Smooth muscle cell (in vitro differentiated cells): Measurements from ENCODE around the gene BID. TPM values are rescaled to one million over a fixed set of nuclear protein-coding genes. Genes with fewer than 3 reads are reported as not detected.
A peak's percentile ranks its signal among the peaks of the same experiment; 100 is the strongest.

ENCODE experiments used
- DNase-seq: peaks from one replicate; lab custom pipeline; 2025; ENCODE audit not compliant: unreplicated experiment; lab: John Stamatoyannopoulos, UW
- H2AFZ ChIP-seq: fragments of 200-600 bp; sonication (generic); 2 replicates; pipeline ENCODE4 v1.6.0; 2016; ENCODE audit warnings: antibody characterized with exemption, low read depth, mild to moderate bottlenecking
- H3F3A ChIP-seq: fragments of 200-600 bp; sonication (generic); 2 replicates; pipeline ENCODE4 v1.6.0; 2017; ENCODE audit warnings: antibody characterized with exemption, low read depth
- H3K27ac ChIP-seq: fragments of 200-600 bp; sonication (generic); 2 replicates; pipeline ENCODE4 v1.5.1; 2016; ENCODE audit warnings: low read depth, mild to moderate bottlenecking
- H3K27me3 ChIP-seq: fragments of 200-600 bp; sonication (generic); 2 replicates; pipeline ENCODE4 v1.6.1; 2016; ENCODE audit warnings: low read depth, mild to moderate bottlenecking
- H3K36me3 ChIP-seq: fragments of 200-600 bp; sonication (generic); 2 replicates; pipeline ENCODE4 v1.5.1; 2016; ENCODE audit warnings: low read depth
- H3K4me1 ChIP-seq: fragments of 200-600 bp; sonication (generic); 2 replicates; pipeline ENCODE4 v1.5.1; 2016; ENCODE audit warnings: low read depth
- H3K4me2 ChIP-seq: fragments of 200-600 bp; sonication (generic); 2 replicates; pipeline ENCODE4 v1.6.0; 2016; ENCODE audit warnings: mild to moderate bottlenecking
- H3K4me3 ChIP-seq: fragments of 200-600 bp; sonication (generic); 2 replicates; pipeline ENCODE4 v1.5.1; 2016; ENCODE audit warnings: mild to moderate bottlenecking
- H3K79me2 ChIP-seq: fragments of 200-600 bp; sonication (generic); 2 replicates; pipeline ENCODE4 v1.6.0; 2016; ENCODE audit warnings: low read depth, mild to moderate bottlenecking
- H3K9ac ChIP-seq: fragments of 200-600 bp; sonication (generic); 2 replicates; pipeline ENCODE4 v1.6.0; 2016; ENCODE audit warnings: low read depth
- H3K9me3 ChIP-seq: fragments of 200-600 bp; sonication (generic); replicated peaks from 2 replicates; pipeline ENCODE4 v1.5.1; 2016; ENCODE audit warnings: low read depth
- H4K20me1 ChIP-seq: fragments of 200-600 bp; sonication (generic); 2 replicates; pipeline ENCODE4 v1.6.0; 2016; ENCODE audit warnings: low read depth
- CTCF ChIP-seq: fragments of 200-600 bp; sonication (generic); IDR thresholded peaks from 2 replicates; pipeline ENCODE4 v1.5.1; 2017; ENCODE audit warnings: borderline replicate concordance, mild to moderate bottlenecking, antibody characterized with exemption; ENCODE audit not compliant: insufficient read depth, poor library complexity, severe bottlenecking
- WGBS: methylation state at CpG from one replicate; pipeline ENCODE4 v1.1.7; 2016; ENCODE audit warnings: low lambda C conversion rate; 5-methylcytosine and 5-hydroxymethylcytosine counted together
- polyA plus RNA-seq: library from polyadenylated mRNA; unstranded; fragments of >200 nt; fragmentation: Nextera tagmentation; extraction: Ambion mirVana; gene quantifications from 2 replicates; pipeline ENCODE4 v1.2.1, GENCODE V29; 2016
- total RNA-seq: library from RNA; depleted of rRNA; stranded (reverse); fragments of >200 nt; gene quantifications from 2 replicates; pipeline ENCODE4 v1.2.3, GENCODE V29; 2014

BID gene
- total and polyA plus RNA-seq, 2 experiments from 2014 or later, result 8.1 to 26.9 TPM

GRCh38 chr22:17804331-17805080 is 30.2 kb upstream of the BID start:
- Histone ChIP-seq H3K36me3 (no peaks in the 10 kb centered on the region), H3K4me2 (no peak overlapping the region), H3K79me2 (no peaks in the 10 kb centered on the region), H3K9me3 (no peaks in the 10 kb centered on the region), H4K20me1 (no peaks in the 10 kb centered on the region), H3K9ac (no peak overlapping the region), H3K27ac (peak overlapping the region; percentile 53), H3K4me1 (no peaks in the 10 kb centered on the region), H3K4me3 (no peak overlapping the region), H3K27me3 (no peaks in the 10 kb centered on the region), H2AFZ (no peak overlapping the region), H3F3A (no peaks in the 10 kb centered on the region)
- WGBS, result 78% methylated on average over 22 of the region's 22 CpGs
- DNase-seq, result no peak
- TF ChIP-seq CTCF, result no peak

GRCh38 chr22:17803609-17804270 is 29.5 kb upstream of the BID start:
- Histone ChIP-seq H3K27ac (peak overlapping the region; percentile 53), H3K9ac (no peak overlapping the region), H3K36me3 (no peaks in the 10 kb centered on the region), H4K20me1 (no peaks in the 10 kb centered on the region), H3K79me2 (no peaks in the 10 kb centered on the region), H3F3A (no peaks in the 10 kb centered on the region), H3K9me3 (no peaks in the 10 kb centered on the region), H3K4me1 (no peaks in the 10 kb centered on the region), H3K27me3 (no peaks in the 10 kb centered on the region), H3K4me2 (no peak overlapping the region), H3K4me3 (no peak overlapping the region), H2AFZ (no peak overlapping the region)
- DNase-seq, result no peak
- 93% methylated on average over 20 of the region's 20 CpGs for WGBS
- no peak for TF ChIP-seq CTCF

- DNase-seq, result no peak
- no peak overlapping the region for H3K4me2 ChIP-seq
- no peak for TF ChIP-seq CTCF
- H3K79me2 ChIP-seq, result no peaks in the 10 kb centered on the region
- 97% methylated on average over 2 of the region's 2 CpGs for WGBS
- no peaks in the 10 kb centered on the region for H3F3A ChIP-seq
- no peaks in the 10 kb centered on the region for H3K4me1 ChIP-seq
- no peak overlapping the region for H3K27ac ChIP-seq
- no peak overlapping the region for H2AFZ ChIP-seq
- no peaks in the 10 kb centered on the region for H3K36me3 ChIP-seq
- H3K27me3 ChIP-seq, result no peaks in the 10 kb centered on the region
- H3K4me3 ChIP-seq, result no peak overlapping the region
- no peaks in the 10 kb centered on the region for H3K9me3 ChIP-seq
- no peak overlapping the region for H3K9ac ChIP-seq
- H4K20me1 ChIP-seq, result no peaks in the 10 kb centered on the region
These were observed 28.6 kb upstream of the BID start for GRCh38 chr22:17802822-17803221.
